Aorta (tissue), 5 donors: Measurements from ENCODE around the gene PLAAT4. TPM values are rescaled to one million over a fixed set of nuclear protein-coding genes. Genes with fewer than 3 reads are reported as not detected.

ENCODE experiments used
- ATAC-seq: fragments of 200-7000 bp; cut with Tn5 transposase; one replicate; pipeline ENCODE4 v1.9.1; 2022; ENCODE audit warnings: moderate library complexity; ENCODE audit not compliant: low FRiP score
- DNase-seq, 2 donors: peaks; one replicate each; pipeline ENCODE4 v3.0.0-alpha.2; 2020
- H3K27ac ChIP-seq, 2 donors: one replicate each; pipeline ENCODE4 v1.5.1; 2013; ENCODE audit warnings: low read length in 2 of 2, mild to moderate bottlenecking in 2 of 2, moderate library complexity in 2 of 2, control low read depth in 1 of 2, inconsistent platforms in 1 of 2, low read depth in 1 of 2
- H3K27me3 ChIP-seq, 2 donors: one replicate each; pipeline ENCODE4 v1.6.1; 2013; ENCODE audit warnings: control low read depth in 1 of 2, low read length in 1 of 2, mild to moderate bottlenecking in 1 of 2, moderate library complexity in 1 of 2; ENCODE audit not compliant: insufficient read depth in 2 of 2, control insufficient read depth in 1 of 2
- H3K36me3 ChIP-seq, 2 donors: one replicate each; pipeline ENCODE4 v1.6.1; 2013; ENCODE audit warnings: control low read depth in 1 of 2, low read length in 1 of 2, mild to moderate bottlenecking in 1 of 2; ENCODE audit not compliant: insufficient read depth in 2 of 2, control insufficient read depth in 1 of 2
- H3K4me1 ChIP-seq, 2 donors: one replicate each; pipeline ENCODE4 v1.6.1; 2013; ENCODE audit warnings: low read length in 2 of 2, control low read depth in 1 of 2, mild to moderate bottlenecking in 1 of 2, moderate library complexity in 1 of 2; ENCODE audit not compliant: insufficient read depth in 2 of 2, control insufficient read depth in 1 of 2
- H3K4me3 ChIP-seq, 2 donors: one replicate each; pipeline ENCODE4 v1.5.1; 2013; ENCODE audit warnings: low read length in 2 of 2, control low read depth in 1 of 2, mild to moderate bottlenecking in 1 of 2
- H3K9me3 ChIP-seq: one replicate; pipeline ENCODE4 v1.6.1; 2013; ENCODE audit warnings: mild to moderate bottlenecking, low read length; ENCODE audit not compliant: control insufficient read depth
- WGBS, 2 donors: extraction: QIAGEN DNeasy Blood & Tissue Kit; methylation state at CpG; one replicate each; pipeline ENCODE4 v1.1.7; 2013; 5-methylcytosine and 5-hydroxymethylcytosine counted together
- intact Hi-C, 2 donors: fragments of 100-400 bp; cut with DNase I; formaldehyde crosslinking; loops; one replicate each; pipeline versions ENCODE4 v1.14.2 to v1.15.0; 2022
- polyA plus RNA-seq, 2 donors: library from polyadenylated mRNA; stranded (reverse); fragments of 200-250 nt; gene quantifications; one replicate each; pipeline ENCODE4 v1.2.3, GENCODE V29; 2013
- total RNA-seq, 2 donors: library from RNA; stranded (reverse); fragmentation: NEBNext Ultra II Directional; extraction: Animal tissue kit (Norgen Biotek cat#: 25700); gene quantifications; one replicate each; pipeline ENCODE4 v1.2.1, GENCODE V29; 2021
- donor health status: healthy with polysubstance abuse.
- donor health status: Bipolar disorder and iron deficiency.
- donor health status: DM: no; HTN: no; CAD: no.
- donor health status: DM: no; HTN: no; CAD: no.
- donor health status: DM: yes; HTN: yes; CAD: no.

The PLAAT4 gene
- total and polyA plus RNA-seq, 4 donors: 12.4 to 54.3 (median 36.5) TPM

DNA sequence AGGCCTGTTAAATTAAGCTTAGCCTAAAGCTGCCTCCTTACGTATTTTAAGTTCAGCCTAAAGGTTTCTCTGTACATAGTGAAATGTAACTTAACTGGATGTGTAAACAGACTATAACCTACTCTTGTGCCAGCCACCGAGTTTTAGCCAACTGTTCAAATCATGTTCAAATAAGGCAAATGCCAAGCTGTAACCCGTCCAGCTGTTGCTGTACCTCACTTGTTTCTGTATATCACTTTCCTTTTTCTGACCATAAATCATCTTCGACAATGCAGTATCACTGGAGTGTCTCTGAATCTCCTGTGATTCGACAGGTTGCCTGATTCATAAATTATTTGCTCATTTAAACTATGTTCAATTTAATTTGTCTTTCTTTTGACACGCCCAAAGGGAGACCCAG, 41.6 kb upstream of the PLAAT4 start:
- H3K27me3 ChIP-seq: no peaks in the 10 kb centered on the region
- H3K4me1 ChIP-seq: peaks cover 0 to 3% of the 10 kb centered on the region in 2 donors
- DNase-seq (no peak), ATAC-seq (no peak)
- intact Hi-C loops: loop anchor here in 1 of 2 donors (5.0 kb wide), 1 partner anchor 42 kb away; the partner anchor contains the start of gene PLAAT4
- H3K9me3 ChIP-seq: no peaks in the 10 kb centered on the region
- H3K4me3 ChIP-seq: no peak overlapping the region
- WGBS, 2 donors: 64 to 65% methylated on average over 6 of the region's 6 CpGs
- H3K36me3 ChIP-seq: no peaks in the 10 kb centered on the region
- no peak overlapping the region for H3K27ac ChIP-seq

DNA sequence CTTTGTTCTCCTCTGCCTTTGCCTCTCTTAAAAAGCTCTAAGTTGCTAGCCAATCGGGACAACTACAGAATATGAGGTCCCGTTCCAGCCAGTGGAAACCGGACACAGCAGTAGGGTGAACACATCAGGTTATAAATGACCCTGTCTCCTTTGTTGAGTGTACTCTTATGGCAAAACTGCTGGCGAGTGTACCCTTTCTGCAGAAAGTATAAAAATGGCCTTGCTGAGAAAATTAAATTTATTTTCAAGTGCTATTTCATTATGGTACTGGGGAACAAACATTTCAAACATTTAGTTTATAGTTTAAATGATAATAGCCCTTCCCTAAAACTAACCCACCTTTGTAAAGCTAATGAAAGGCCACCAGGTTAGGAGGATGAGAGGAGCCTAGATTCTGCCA, 36.7 kb upstream of the PLAAT4 start:
- WGBS, 2 donors: 83 to 91% methylated on average over 4 of the region's 4 CpGs
- no peaks in the 10 kb centered on the region for H3K27me3 ChIP-seq
- H3K9me3 ChIP-seq: no peaks in the 10 kb centered on the region
- no peak for ATAC-seq
- no peak overlapping the region for H3K27ac ChIP-seq
- DNase-seq: no peak
- intact Hi-C loops: no loop called here
- no peaks in the 10 kb centered on the region for H3K36me3 ChIP-seq
- no peaks in the 10 kb centered on the region for H3K4me1 ChIP-seq
- no peak overlapping the region for H3K4me3 ChIP-seq

DNA sequence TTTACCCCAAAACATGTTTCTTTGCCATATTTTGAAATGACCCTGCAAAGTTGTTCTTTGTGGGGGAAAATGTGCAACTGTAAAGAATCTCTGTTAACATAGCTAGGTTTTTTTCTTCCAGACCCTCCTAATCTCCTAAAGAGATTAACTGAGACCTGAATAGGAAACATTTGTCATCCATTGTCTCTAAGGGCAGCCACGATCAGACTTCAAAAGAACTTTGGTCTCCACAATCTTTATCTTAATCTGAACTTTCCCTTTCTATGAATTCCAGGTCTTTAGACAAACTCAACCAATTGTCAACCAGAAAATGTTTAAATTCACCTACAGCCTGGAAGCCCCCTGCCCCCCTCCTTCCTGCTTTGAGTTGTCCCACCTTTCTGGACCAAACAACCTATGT, 35.4 kb upstream of the PLAAT4 start:
- H3K27ac ChIP-seq: no peak overlapping the region

DNA sequence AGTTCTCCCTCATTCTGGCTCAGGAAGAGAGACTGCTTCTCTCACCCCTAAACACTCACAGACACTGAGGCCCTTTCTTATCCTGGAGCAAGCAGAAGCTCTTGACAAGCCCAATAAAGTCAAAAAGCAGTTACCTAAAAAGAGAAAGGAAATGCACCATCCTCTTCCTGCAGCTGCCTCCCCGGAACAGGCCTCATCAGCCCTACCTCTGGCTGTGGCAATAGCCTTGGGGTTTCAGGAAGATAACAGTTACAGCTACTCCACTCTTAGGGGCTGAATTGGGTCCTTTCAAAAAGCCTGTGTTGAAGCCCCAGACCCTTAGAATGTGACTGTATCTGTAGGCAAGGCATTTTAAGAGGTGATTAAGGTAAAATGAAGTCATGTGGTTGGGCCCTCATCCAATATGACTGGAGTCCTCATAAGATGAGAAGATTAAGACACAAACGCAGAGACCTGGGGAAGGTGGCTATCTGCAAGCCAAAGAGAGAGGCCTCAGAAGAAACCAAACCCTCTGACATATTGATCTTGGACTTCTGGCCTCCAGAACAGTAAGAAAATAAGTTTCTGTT, 34.3 kb upstream of the PLAAT4 start:
- no peak overlapping the region for H3K27ac ChIP-seq
- no peaks in the 10 kb centered on the region for H3K9me3 ChIP-seq
- no peaks in the 10 kb centered on the region for H3K27me3 ChIP-seq
- DNase-seq (no peak), ATAC-seq (no peak)
- intact Hi-C loops: no loop called here
- no peaks in the 10 kb centered on the region for H3K36me3 ChIP-seq
- H3K4me3 ChIP-seq: no peak overlapping the region
- no peaks in the 10 kb centered on the region for H3K4me1 ChIP-seq
- 83 to 84% methylated on average over 2 of the region's 2 CpGs for WGBS, 2 donors

More for the DNA sequence above, 35.4 kb upstream of the PLAAT4 start:
- DNase-seq (no peak), ATAC-seq (no peak)
- H3K4me1 ChIP-seq: no peaks in the 10 kb centered on the region
- 87 to 90% methylated on average over 1 of the region's 1 CpG for WGBS, 2 donors
- H3K9me3 ChIP-seq: no peaks in the 10 kb centered on the region
- H3K36me3 ChIP-seq: no peaks in the 10 kb centered on the region
- H3K4me3 ChIP-seq: no peak overlapping the region
- no peaks in the 10 kb centered on the region for H3K27me3 ChIP-seq
- intact Hi-C loops: no loop called here

DNA sequence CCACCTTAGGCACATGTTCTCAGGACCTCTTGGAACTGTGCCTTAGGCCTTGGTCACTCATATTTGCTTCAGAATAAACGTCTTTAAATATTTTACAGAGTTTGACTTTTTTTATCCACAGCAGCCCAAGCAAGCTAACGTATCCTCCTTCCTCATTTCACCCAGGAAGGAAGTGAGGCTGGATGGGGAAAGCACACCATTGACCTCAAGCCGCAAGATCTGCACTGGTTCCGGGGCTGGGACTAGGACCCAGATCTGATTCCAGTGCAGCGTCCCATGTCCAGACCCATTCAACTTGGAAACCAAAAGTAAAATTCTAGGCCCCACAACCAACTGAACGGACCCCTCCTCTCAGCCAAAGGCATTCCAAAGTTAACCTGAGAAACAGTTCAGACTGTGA, 33.1 kb upstream of the PLAAT4 start:
- Histone ChIP-seq H3K27ac (no peak overlapping the region), H3K9me3 (no peaks in the 10 kb centered on the region), H3K27me3 (no peaks in the 10 kb centered on the region), H3K4me3 (no peak overlapping the region), H3K36me3 (no peaks in the 10 kb centered on the region), H3K4me1 (no peaks in the 10 kb centered on the region)
- intact Hi-C loops: no loop called here
- ATAC-seq (no peak), DNase-seq (no peak)
- WGBS, 2 donors: 79 to 82% methylated on average over 6 of the region's 6 CpGs

DNA sequence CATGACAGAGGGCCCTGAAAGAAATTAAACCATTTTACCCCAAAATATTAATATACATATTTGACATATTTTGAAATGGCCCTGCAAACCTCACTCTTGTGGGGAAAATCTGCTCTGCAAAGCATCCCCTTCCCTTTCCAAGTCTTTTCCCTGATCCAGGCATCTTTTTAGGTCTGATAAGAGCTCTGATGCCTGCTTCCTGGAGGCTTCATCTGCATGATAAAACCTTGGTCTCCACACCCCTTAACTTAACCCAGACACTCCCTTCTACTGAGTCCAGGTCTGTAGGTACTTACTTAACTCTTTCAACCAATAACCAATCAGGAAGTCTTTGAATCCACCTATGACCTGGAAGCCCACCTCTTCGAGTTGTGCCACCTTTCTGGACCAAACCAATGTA, 32.6 kb upstream of the PLAAT4 start:
- Histone ChIP-seq H3K27ac (no peak overlapping the region), H3K9me3 (no peaks in the 10 kb centered on the region), H3K27me3 (no peaks in the 10 kb centered on the region), H3K4me3 (no peak overlapping the region), H3K4me1 (no peaks in the 10 kb centered on the region), H3K36me3 (no peaks in the 10 kb centered on the region)
- no peak for ATAC-seq
- whole genome bisulfite sequencing, 2 donors: 93 to 100% methylated on average over 1 of the region's 1 CpG
- intact Hi-C loops: no loop called here
- no peak for DNase-seq

DNA sequence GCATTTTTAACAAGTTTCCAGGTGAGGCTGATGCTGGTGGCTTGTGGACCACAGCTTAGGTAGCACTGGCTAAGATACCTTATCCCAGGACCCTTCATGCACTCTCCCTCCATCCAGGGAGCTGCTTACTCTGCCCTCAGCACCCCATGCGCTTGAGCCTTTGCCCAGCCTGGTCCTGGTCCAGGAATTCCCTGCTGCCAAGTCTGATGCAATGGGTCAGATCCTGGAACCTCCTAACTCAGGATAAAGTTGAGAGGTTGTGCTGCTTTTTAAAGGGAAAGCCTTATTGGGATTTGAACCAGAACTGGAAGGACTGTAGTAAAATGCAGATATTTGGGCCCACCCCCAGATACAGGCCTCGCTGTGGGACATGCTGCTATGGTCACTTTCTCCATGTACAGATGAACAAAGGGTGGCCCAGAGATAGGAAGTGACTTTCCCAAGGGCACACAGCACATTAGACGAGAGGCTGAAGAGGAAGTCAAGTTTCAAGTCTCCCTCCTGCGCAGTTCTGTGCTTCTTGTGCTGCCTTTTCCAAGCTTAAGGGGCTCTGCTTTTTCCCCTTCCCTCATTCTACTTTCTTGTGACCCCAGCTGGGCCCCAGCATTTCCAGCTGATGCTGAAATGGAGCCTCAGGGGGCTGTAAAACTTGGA, 31.5 kb upstream of the PLAAT4 start:
- peak; percentile 38 for ATAC-seq

DNA sequence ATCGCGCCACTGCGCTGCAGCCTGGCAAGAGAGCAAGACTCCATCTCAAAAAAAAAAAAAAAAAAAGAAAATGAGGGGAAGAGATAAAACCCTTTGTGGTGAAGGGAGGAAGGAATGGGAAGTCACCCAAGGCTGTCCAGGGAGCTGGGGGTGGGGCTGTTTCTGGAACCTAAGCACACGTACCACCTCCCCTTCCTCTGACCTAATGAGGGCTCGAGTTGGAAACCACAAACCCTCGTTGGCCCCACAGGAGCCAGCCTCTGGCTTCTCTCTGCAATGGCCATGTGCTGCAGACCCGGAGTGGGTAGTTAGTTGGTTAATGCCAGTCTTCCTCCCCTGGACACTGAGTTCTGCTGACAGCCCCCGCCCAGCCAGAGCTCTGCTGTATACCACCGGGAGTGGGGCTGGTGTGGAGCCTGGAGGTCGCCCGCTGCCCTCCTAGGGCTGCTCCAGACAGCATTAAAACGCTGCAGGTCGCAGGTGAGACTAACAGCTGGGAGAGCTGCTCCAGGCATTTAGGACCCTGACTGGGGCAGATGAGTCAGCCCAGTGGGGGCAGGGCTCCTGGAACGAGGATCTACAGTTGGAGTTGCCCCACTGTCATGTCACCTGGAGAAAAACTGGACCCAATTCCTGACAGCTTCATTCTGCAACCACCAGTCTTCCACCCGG, 30.6 kb upstream of the PLAAT4 start, which contains the start of gene LGALS12:
Gene LGALS12, plus strand, starts transcription at position 228 of the 672 bp plus-strand sequence. Its CDS starts 375 bp downstream, at position 603.
- intact Hi-C loops: no loop called here
- no peaks in the 10 kb centered on the region for H3K36me3 ChIP-seq
- H3K4me1 ChIP-seq: no peaks in the 10 kb centered on the region
- H3K27me3 ChIP-seq: no peaks in the 10 kb centered on the region
- H3K27ac ChIP-seq: no peak within 1 kb of the TSS
- DNase-seq (no peak), ATAC-seq (no peak)
- no peak within 1 kb of the TSS for H3K4me3 ChIP-seq
- H3K9me3 ChIP-seq: no peaks in the 10 kb centered on the region
- 78 to 82% methylated on average over 15 of the region's 15 CpGs for WGBS, 2 donors

More for the DNA sequence above, 31.5 kb upstream of the PLAAT4 start:
- H3K9me3 ChIP-seq: no peaks in the 10 kb centered on the region
- intact Hi-C loops: no loop called here
- DNase-seq: no peak
- WGBS, 2 donors: 62 to 65% methylated on average over 4 of the region's 4 CpGs
- no peaks in the 10 kb centered on the region for H3K4me1 ChIP-seq
- no peaks in the 10 kb centered on the region for H3K36me3 ChIP-seq
- no peak overlapping the region for H3K4me3 ChIP-seq
- H3K27ac ChIP-seq: no peak overlapping the region
- H3K27me3 ChIP-seq: no peaks in the 10 kb centered on the region

DNA sequence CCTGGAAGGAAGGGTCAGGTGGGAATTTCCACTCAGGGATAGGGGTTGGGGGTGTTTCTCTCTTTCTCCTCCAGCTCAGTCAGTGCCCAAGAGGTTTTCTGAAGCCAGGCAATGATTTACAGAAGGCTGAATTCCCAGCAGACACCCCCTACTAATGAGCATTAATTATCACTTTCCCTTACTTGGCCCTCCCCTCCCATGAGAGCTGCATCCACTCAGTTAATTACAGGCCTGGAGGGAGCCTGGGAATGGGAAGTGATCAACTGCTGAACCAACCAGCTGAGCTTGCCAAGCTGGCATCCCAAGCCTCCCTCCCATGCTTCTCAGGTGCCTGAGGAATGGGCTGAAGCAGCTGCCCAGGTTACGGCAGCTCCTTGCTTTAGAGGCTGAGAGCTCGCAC, 29.7 kb upstream of the PLAAT4 start:
- Histone ChIP-seq H3K4me1 (no peaks in the 10 kb centered on the region), H3K4me3 (no peak overlapping the region), H3K36me3 (no peaks in the 10 kb centered on the region), H3K27ac (no peak overlapping the region), H3K9me3 (no peaks in the 10 kb centered on the region), H3K27me3 (no peaks in the 10 kb centered on the region)
- DNase-seq: no peak
- 96 to 100% methylated on average over 2 of the region's 2 CpGs for WGBS, 2 donors
- no peak for ATAC-seq
- intact Hi-C loops: no loop called here
